ENCODE results near the gene UBN2. TPM values are rescaled to one million over a fixed set of nuclear protein-coding genes. Genes with fewer than 3 reads are reported as not detected.
A peak's percentile ranks its signal among the peaks of the same experiment; 100 is the strongest.

The UBN2 gene
- total and polyA plus RNA-seq, 2 of the 13 experiments (the other 11 are each of a cell fraction or from before 2014, with no cell fraction given), result 5.6 to 5.7 TPM

DNA sequence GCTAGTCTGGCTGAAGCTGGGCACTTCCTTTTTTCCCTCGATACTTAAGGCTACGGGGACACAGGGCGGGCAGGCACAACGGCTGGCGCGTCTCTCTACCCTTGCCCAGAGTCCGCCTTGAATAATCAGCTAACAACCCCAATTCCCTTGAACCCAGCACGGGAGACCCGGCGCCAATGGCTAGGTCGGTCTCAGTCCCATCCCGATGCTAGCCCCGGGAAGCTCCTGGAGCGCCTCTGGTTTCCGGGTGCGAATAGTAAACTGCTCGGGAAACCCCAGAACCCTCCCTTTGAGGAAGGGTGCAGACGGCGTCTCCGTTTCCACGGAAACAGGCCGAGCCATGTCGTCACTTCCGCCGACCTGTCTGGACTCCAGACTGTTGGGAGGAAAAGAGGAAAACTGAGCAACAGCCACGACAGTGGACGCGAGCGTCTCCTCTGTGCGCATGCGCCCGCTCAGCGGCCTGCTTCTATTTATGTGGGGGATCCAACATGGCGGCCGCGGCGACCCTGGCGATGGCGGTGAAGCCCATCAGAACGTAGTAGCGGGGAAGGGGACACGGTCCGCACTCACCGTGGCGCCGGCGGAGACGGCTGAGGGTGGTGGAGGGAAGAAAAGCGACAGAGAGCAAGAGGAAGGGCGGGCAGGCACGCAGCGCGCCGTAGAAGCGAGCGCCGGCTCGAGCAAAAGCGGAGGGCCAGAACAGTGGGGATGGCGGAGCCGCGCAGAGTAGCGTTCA is at the start of gene UBN2 (continued):
- TF ChIP-seq CHCHD3 (CRISPR knock-in tag; IDR thresholded peaks at IDR 0.05), result 0 out of 2 replicates have a peak, but pooled peaks have one; percentile 22
- TF ChIP-seq ZBTB1 (CRISPR knock-in tag; IDR thresholded peaks at IDR 0.05; ENCODE audit: borderline replicate concordance), result no peak
- no peak; the same call in 1 of the 2 replicates for TF ChIP-seq KDM4B (CRISPR knock-in tag; IDR thresholded peaks at IDR 0.05)
- peak; percentile 74; the same call in 1 of the 2 replicates for TF ChIP-seq ZNF253 (CRISPR knock-in tag; IDR thresholded peaks at IDR 0.05; ENCODE audit: borderline replicate concordance)
- TF ChIP-seq DRAP1 (CRISPR knock-in tag; IDR thresholded peaks at IDR 0.05), result peak; percentile 98
- no peak for TF ChIP-seq ZNF772 (CRISPR knock-in tag; IDR thresholded peaks at IDR 0.05)
- no peak for TF ChIP-seq ZFP62 (CRISPR knock-in tag; IDR thresholded peaks at IDR 0.05)
- TF ChIP-seq, protein P1, sequence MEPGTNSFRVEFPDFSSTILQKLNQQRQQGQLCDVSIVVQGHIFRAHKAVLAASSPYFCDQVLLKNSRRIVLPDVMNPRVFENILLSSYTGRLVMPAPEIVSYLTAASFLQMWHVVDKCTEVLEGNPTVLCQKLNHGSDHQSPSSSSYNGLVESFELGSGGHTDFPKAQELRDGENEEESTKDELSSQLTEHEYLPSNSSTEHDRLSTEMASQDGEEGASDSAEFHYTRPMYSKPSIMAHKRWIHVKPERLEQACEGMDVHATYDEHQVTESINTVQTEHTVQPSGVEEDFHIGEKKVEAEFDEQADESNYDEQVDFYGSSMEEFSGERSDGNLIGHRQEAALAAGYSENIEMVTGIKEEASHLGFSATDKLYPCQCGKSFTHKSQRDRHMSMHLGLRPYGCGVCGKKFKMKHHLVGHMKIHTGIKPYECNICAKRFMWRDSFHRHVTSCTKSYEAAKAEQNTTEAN (CRISPR knock-in tag; conservative IDR thresholded peaks at IDR 0.05), result peak; percentile 68
- TF ChIP-seq, protein P2, sequence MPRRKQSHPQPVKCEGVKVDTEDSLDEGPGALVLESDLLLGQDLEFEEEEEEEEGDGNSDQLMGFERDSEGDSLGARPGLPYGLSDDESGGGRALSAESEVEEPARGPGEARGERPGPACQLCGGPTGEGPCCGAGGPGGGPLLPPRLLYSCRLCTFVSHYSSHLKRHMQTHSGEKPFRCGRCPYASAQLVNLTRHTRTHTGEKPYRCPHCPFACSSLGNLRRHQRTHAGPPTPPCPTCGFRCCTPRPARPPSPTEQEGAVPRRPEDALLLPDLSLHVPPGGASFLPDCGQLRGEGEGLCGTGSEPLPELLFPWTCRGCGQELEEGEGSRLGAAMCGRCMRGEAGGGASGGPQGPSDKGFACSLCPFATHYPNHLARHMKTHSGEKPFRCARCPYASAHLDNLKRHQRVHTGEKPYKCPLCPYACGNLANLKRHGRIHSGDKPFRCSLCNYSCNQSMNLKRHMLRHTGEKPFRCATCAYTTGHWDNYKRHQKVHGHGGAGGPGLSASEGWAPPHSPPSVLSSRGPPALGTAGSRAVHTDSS (CRISPR knock-in tag; conservative IDR thresholded peaks at IDR 0.05), result no peak
- peak; percentile 32; the same call in 1 of the 2 replicates for TF ChIP-seq HOMEZ (CRISPR knock-in tag; IDR thresholded peaks at IDR 0.05; ENCODE audit: low read depth)
- TF ChIP-seq SOX6 (IDR thresholded peaks at IDR 0.05), result no peak
- TF ChIP-seq SOX6 (CRISPR knock-in tag; IDR thresholded peaks at IDR 0.05), result peak; percentile 58
- TF ChIP-seq DNMT3B (CRISPR knock-in tag; conservative IDR thresholded peaks at IDR 0.05), result peak; percentile 91
- TF ChIP-seq GABPA (IDR thresholded peaks at IDR 0.05; ENCODE audit: low read depth, low read length), result peak; percentile 71
- peak; percentile 96 for TF ChIP-seq GABPA (CRISPR knock-in tag; IDR thresholded peaks at IDR 0.05; ENCODE audit: low read depth)
- peak; percentile 57; the same call in 1 of the 2 replicates for TF ChIP-seq NR2C2 (CRISPR knock-in tag; IDR thresholded peaks at IDR 0.05; ENCODE audit: borderline replicate concordance)
- peak; percentile 88 for TF ChIP-seq RFX1 (IDR thresholded peaks at IDR 0.05)
- TF ChIP-seq RBM39 (IDR thresholded peaks at IDR 0.05; ENCODE audit: low read depth, low read length, poor library complexity, severe bottlenecking), result peak; percentile 35
- peak; percentile 91 for TF ChIP-seq KMT2A (CRISPR knock-in tag; IDR thresholded peaks at IDR 0.05)
- TF ChIP-seq KAT8 (CRISPR knock-in tag; IDR thresholded peaks at IDR 0.05), result peak; percentile 89
- 0 out of 2 replicates have a peak, but pooled peaks have one; percentile 50 for TF ChIP-seq FOXP4 (CRISPR knock-in tag; IDR thresholded peaks at IDR 0.05)
